WTC11 (cell line): ENCODE results near the gene C16orf54. TPM values are rescaled to one million over a fixed set of nuclear protein-coding genes. Genes with fewer than 3 reads are reported as not detected.
"Not testable (repeated sequence)": the region's sequence is repeated elsewhere in the genome, so short reads cannot be mapped to it uniquely, and the experiment has no call there.

Experiments
- ATAC-seq: fragments of 200-7000 bp; cut with Tn5 transposase; 2 replicates; pipeline ENCODE4 v1.10.0; 2021; ENCODE audit warnings: mild to moderate bottlenecking, moderate library complexity
- CTCF ChIA-PET: fragments of 300-600 bp; sonication (Branson Sonifier 250); formaldehyde crosslinking; loops from one replicate; lab custom pipeline; 2021; ENCODE audit warnings: antibody characterized with exemption; lab: Charles Lee
- POLR2A ChIA-PET: fragments of 350-600 bp; sonication (Branson Sonifier 250); formaldehyde crosslinking; loops from one replicate; lab custom pipeline; 2021; ENCODE audit warnings: antibody characterized with exemption; lab: Charles Lee
- DNase-seq: peaks from one replicate; pipeline ENCODE4 v3.0.0; 2021; ENCODE audit warnings: low spot score
- H3K27ac Mint-ChIP-seq: 2 replicates; pipeline ENCODE4 v1.8.0; 2021; ENCODE audit warnings: mixed read lengths
- H3K27me3 Mint-ChIP-seq: 2 replicates; pipeline ENCODE4 v1.8.0; 2021; ENCODE audit warnings: low read depth, mild to moderate bottlenecking, moderate library complexity, mixed read lengths
- H3K36me3 Mint-ChIP-seq: 2 replicates; pipeline ENCODE4 v1.8.0; 2021; ENCODE audit warnings: mixed read lengths
- H3K4me1 Mint-ChIP-seq: 2 replicates; pipeline ENCODE4 v1.8.0; 2022; ENCODE audit warnings: mixed read lengths
- H3K4me3 Mint-ChIP-seq: 2 replicates; pipeline ENCODE4 v1.8.0; 2021; ENCODE audit warnings: mild to moderate bottlenecking, moderate library complexity, mixed read lengths
- H3K9me3 Mint-ChIP-seq: 2 replicates; pipeline ENCODE4 v1.8.0; 2021; ENCODE audit warnings: mixed read lengths
- FOXJ3 ChIP-seq: sonication (generic); formaldehyde crosslinking; IDR thresholded peaks from 2 replicates; pipeline ENCODE4 v1.9.0; 2021; ENCODE audit warnings: missing genetic modification reagents, mild to moderate bottlenecking, borderline replicate concordance
- GABPB1 ChIP-seq: sonication (generic); formaldehyde crosslinking; IDR thresholded peaks from 2 replicates; pipeline ENCODE4 v1.8.1; 2023; ENCODE audit warnings: mild to moderate bottlenecking, missing genetic modification reagents
- KAT7 ChIP-seq: sonication (generic); formaldehyde crosslinking; IDR thresholded peaks from 2 replicates; pipeline ENCODE4 v1.8.1; 2023; ENCODE audit warnings: missing genetic modification reagents, mild to moderate bottlenecking, borderline replicate concordance
- MYBL2 ChIP-seq: sonication (generic); formaldehyde crosslinking; IDR thresholded peaks from 2 replicates; pipeline ENCODE4 v1.8.1; 2023; ENCODE audit warnings: mild to moderate bottlenecking, moderate library complexity, missing genetic modification reagents
- OVOL2 ChIP-seq: fragments of 250-450 bp; sonication (Bioruptor Pico); IDR thresholded peaks from 2 replicates; pipeline ENCODE4 v1.9.0; 2021; ENCODE audit warnings: mild to moderate bottlenecking, borderline replicate concordance
- SMAD3 ChIP-seq: sonication (generic); formaldehyde crosslinking; IDR thresholded peaks from 2 replicates; pipeline ENCODE4 v1.8.0; 2022; ENCODE audit warnings: missing genetic modification reagents, mild to moderate bottlenecking, borderline replicate concordance
- SMAD4 ChIP-seq: sonication (generic); formaldehyde crosslinking; IDR thresholded peaks from 2 replicates; pipeline ENCODE4 v1.8.0; 2022; ENCODE audit warnings: mild to moderate bottlenecking, missing genetic modification reagents
- ZNF219 ChIP-seq: sonication (generic); formaldehyde crosslinking; IDR thresholded peaks from 2 replicates; pipeline ENCODE4 v1.8.0; 2023; ENCODE audit warnings: missing genetic modification reagents, mild to moderate bottlenecking, borderline replicate concordance
- ZNF317 ChIP-seq: sonication (generic); formaldehyde crosslinking; IDR thresholded peaks from 2 replicates; pipeline ENCODE4 v1.8.1; 2023; ENCODE audit warnings: low read depth, mild to moderate bottlenecking, moderate library complexity, missing genetic modification reagents, borderline replicate concordance
- ZNF671 ChIP-seq: fragments of 250-450 bp; sonication (Bioruptor Pico); IDR thresholded peaks from 2 replicates; pipeline ENCODE4 v1.8.0; 2021; ENCODE audit warnings: mild to moderate bottlenecking
- total RNA-seq: library from RNA; stranded (reverse); gene quantifications from 3 replicates; pipeline ENCODE4 v1.2.3, GENCODE V29; 2021
- TF ChIP-seq, protein P1 (sequence below): sonication (generic); formaldehyde crosslinking; IDR thresholded peaks from 2 replicates; pipeline ENCODE4 v1.8.1; 2023; ENCODE audit warnings: mild to moderate bottlenecking, moderate library complexity, missing genetic modification reagents
- TF ChIP-seq, protein P2 (sequence below): sonication (generic); formaldehyde crosslinking; IDR thresholded peaks from 2 replicates; pipeline ENCODE4 v1.8.1; 2022; ENCODE audit warnings: missing genetic modification reagents, borderline replicate concordance
- TF ChIP-seq, protein P3 (sequence below): sonication (generic); formaldehyde crosslinking; IDR thresholded peaks from 2 replicates; pipeline ENCODE4 v1.8.1; 2022; ENCODE audit warnings: mild to moderate bottlenecking, missing genetic modification reagents, moderate library complexity, borderline replicate concordance
- TF ChIP-seq, protein P4 (sequence below): sonication (generic); formaldehyde crosslinking; IDR thresholded peaks from 2 replicates; pipeline ENCODE4 v1.8.1; 2023; ENCODE audit warnings: mild to moderate bottlenecking, missing genetic modification reagents
- TF ChIP-seq, protein P5 (sequence below): sonication (generic); formaldehyde crosslinking; IDR thresholded peaks from 2 replicates; pipeline ENCODE4 v1.8.1; 2022; ENCODE audit warnings: mild to moderate bottlenecking, moderate library complexity, missing genetic modification reagents

The C16orf54 gene
- total RNA-seq, 1 experiment from 2014 or later = 0.09 TPM

DNA sequence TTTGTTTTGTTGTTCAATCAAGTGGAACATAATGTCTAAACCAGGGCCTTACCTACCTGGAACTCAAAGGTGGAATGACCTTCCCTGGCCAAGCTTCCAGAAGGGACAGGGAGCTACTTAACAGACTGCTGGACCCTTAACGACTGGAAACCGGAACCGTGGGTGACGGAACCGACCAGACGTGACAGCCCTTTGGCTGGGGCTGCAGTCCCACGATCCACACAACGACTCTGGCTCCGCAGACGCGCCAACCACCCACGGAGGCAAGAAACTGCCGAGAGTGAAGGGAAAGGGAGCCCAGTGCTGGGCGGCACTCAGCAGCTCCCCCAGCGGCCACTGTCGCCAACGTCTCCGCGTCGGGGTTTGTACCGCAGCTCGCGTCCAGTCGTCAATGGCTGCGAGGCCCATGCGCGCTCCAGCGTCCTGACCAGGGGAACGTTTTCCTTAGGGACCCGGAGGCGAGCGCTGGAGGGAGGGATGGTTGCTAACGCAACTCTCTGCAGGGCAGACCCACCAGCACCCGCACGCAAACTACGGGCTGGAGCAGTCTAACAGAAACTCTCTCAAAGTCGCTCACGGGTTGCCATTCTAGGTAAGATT lies 39.2 kb upstream of the C16orf54 start (continued):
- TF ChIP-seq, protein P1, sequence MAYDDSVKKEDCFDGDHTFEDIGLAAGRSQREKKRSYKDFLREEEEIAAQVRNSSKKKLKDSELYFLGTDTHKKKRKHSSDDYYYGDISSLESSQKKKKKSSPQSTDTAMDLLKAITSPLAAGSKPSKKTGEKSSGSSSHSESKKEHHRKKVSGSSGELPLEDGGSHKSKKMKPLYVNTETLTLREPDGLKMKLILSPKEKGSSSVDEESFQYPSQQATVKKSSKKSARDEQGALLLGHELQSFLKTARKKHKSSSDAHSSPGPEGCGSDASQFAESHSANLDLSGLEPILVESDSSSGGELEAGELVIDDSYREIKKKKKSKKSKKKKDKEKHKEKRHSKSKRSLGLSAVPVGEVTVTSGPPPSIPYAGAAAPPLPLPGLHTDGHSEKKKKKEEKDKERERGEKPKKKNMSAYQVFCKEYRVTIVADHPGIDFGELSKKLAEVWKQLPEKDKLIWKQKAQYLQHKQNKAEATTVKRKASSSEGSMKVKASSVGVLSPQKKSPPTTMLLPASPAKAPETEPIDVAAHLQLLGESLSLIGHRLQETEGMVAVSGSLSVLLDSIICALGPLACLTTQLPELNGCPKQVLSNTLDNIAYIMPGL (CRISPR knock-in tag) = peak; percentile 64; the same call in 1 of the 2 replicates

DNA sequence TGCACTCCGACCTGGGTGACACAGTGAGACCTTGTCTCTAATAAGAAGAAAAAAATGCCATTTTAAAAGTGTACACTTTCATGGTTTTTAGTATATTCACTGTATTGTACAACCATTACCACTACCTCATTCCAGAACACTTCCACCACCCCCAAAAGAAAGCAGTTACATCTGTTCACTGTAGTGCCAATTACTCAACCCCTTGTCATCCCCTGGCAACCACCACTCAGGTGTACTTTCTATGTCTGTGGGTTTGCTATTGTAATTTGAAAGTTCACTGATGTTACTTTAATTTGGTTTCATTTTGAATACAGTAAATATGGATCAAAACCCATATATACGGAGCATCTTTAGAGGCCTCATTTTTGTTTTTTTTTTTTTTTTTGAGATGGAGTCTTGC lies 38.4 kb upstream of the C16orf54 start:
- Mint-ChIP-seq H3K4me1 (peaks cover 25% of the 10 kb centered on the region), H3K27me3 (peaks cover 62% of the 10 kb centered on the region), H3K36me3 (no peaks in the 10 kb centered on the region), H3K9me3 (0 out of 2 replicates have a peak, but pooled peaks cover 3% of the 10 kb centered on the region)
- ATAC-seq = no peak
- CTCF ChIA-PET = interaction anchor here (0.6 to 2.6 kb wide), 37 partner anchors 9 to 308 kb away, joined by 3 to 30 read pairs (median 5); partner anchors contain the start of genes ALDOA, KCTD13, PAGR1 and PRRT2
- TF ChIP-seq KAT7 (CRISPR knock-in tag) (no peak), SMAD3 (CRISPR knock-in tag) (no peak), ZNF219 (CRISPR knock-in tag) (no peak), MYBL2 (CRISPR knock-in tag) (no peak), SMAD4 (CRISPR knock-in tag) (no peak), GABPB1 (CRISPR knock-in tag) (no peak), OVOL2 (no peak), ZNF671 (no peak), FOXJ3 (CRISPR knock-in tag) (no peak), ZNF317 (no peak)
- TF ChIP-seq, protein P2, sequence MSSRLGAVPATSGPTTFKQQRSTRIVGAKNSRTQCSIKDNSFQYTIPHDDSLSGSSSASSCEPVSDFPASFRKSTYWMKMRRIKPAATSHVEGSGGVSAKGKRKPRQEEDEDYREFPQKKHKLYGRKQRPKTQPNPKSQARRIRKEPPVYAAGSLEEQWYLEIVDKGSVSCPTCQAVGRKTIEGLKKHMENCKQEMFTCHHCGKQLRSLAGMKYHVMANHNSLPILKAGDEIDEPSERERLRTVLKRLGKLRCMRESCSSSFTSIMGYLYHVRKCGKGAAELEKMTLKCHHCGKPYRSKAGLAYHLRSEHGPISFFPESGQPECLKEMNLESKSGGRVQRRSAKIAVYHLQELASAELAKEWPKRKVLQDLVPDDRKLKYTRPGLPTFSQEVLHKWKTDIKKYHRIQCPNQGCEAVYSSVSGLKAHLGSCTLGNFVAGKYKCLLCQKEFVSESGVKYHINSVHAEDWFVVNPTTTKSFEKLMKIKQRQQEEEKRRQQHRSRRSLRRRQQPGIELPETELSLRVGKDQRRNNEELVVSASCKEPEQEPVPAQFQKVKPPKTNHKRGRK (CRISPR knock-in tag) = no peak
- TF ChIP-seq, protein P3, sequence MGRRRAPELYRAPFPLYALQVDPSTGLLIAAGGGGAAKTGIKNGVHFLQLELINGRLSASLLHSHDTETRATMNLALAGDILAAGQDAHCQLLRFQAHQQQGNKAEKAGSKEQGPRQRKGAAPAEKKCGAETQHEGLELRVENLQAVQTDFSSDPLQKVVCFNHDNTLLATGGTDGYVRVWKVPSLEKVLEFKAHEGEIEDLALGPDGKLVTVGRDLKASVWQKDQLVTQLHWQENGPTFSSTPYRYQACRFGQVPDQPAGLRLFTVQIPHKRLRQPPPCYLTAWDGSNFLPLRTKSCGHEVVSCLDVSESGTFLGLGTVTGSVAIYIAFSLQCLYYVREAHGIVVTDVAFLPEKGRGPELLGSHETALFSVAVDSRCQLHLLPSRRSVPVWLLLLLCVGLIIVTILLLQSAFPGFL (CRISPR knock-in tag) = no peak
- TF ChIP-seq, protein P4, sequence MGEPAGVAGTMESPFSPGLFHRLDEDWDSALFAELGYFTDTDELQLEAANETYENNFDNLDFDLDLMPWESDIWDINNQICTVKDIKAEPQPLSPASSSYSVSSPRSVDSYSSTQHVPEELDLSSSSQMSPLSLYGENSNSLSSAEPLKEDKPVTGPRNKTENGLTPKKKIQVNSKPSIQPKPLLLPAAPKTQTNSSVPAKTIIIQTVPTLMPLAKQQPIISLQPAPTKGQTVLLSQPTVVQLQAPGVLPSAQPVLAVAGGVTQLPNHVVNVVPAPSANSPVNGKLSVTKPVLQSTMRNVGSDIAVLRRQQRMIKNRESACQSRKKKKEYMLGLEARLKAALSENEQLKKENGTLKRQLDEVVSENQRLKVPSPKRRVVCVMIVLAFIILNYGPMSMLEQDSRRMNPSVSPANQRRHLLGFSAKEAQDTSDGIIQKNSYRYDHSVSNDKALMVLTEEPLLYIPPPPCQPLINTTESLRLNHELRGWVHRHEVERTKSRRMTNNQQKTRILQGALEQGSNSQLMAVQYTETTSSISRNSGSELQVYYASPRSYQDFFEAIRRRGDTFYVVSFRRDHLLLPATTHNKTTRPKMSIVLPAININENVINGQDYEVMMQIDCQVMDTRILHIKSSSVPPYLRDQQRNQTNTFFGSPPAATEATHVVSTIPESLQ = no peak
- TF ChIP-seq, protein P5, sequence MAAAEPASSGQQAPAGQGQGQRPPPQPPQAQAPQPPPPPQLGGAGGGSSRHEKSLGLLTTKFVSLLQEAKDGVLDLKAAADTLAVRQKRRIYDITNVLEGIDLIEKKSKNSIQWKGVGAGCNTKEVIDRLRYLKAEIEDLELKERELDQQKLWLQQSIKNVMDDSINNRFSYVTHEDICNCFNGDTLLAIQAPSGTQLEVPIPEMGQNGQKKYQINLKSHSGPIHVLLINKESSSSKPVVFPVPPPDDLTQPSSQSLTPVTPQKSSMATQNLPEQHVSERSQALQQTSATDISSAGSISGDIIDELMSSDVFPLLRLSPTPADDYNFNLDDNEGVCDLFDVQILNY (CRISPR knock-in tag) = no peak
- TF ChIP-seq, all 79 proteins: peak for 0
- H3K4me3 Mint-ChIP-seq = no peak overlapping the region
- no peak for DNase-seq
- POLR2A ChIA-PET = interaction anchor here (0.7 kb wide), 1 partner anchor 69 kb away, joined by 3 read pairs; no protein-coding TSS in a partner anchor
- H3K27ac Mint-ChIP-seq = no peak overlapping the region

DNA sequence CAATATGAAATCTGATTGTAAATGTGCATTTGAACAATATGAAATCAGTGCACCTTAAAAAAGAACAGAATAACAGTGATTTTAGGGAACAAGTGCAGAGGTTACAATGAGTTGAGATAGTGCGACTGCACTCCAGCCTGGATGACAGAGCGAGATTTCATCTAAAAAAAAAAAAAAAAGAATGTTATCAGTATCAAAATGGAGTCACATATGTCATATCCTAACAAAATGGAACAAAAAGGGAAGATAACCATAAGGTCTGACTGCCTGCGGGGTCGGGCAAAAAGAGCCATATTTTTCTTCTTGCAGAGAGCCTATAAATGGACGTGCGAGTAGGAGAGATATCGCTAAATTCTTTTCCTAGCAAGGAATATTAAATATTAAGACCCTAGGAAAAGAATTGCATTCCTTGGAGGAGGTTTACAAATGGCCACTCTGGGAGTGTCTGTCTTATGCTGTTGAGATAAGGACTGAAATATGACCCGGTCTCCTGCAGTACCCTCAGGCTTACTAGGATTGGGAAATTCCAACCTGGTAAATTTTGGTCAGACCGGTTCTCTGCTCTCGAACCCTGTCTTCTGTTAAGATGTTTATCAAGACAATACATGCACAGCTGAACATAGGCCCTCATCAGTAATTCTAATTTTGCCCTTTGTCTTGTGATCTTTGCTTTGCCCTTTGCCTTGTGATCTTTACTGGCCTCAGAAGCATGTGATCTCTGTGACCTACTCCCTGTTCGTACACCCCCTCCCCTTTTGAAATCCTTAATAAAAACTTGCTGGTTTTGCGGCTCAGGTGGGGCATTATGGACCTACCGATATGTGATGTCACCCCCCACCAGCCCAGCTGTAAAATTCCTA lies 37.5 kb upstream of the C16orf54 start:
- ATAC-seq, H3K9me3 Mint-ChIP-seq, H3K27ac Mint-ChIP-seq, H3K4me3 Mint-ChIP-seq, POLR2A ChIA-PET, DNase-seq, H3K36me3 Mint-ChIP-seq: not testable (repeated sequence)
- Mint-ChIP-seq H3K27me3 (peaks cover 70% of the 10 kb centered on the region), H3K4me1 (peaks cover 25% of the 10 kb centered on the region)
- CTCF ChIA-PET = interaction anchor here (1.8 to 2.6 kb wide), 2 partner anchors 16 to 35 kb away, joined by 9 to 11 read pairs; no protein-coding TSS in a partner anchor
